ENCODE data around the gene HCRTR1. TPM values are rescaled to one million over a fixed set of nuclear protein-coding genes. Genes with fewer than 3 reads are reported as not detected.

The HCRTR1 gene
- not detected for total RNA-seq

GRCh38 chr1:31617218-31617915 is at the start of gene HCRTR1:
Gene HCRTR1, plus strand, starts transcription at chr1:31617689. Its CDS starts 1,504 bp downstream, at chr1:31619193.
- no peaks in the 10 kb centered on the region for H3K9me3 Mint-ChIP-seq (ENCODE audit: low read depth)
- peaks cover 25% of the 10 kb centered on the region for H3K27me3 Mint-ChIP-seq
- H3K4me1 Mint-ChIP-seq = peaks cover 3% of the 10 kb centered on the region
- intact Hi-C loops (cut with DNase I, micrococcal nuclease) = no loop called here
- no peak for ATAC-seq
- ChIA-PET CTCF (interaction anchor here (0.6 to 2.0 kb wide), 11 partner anchors 8 to 223 kb away, joined by 3 to 12 read pairs (median 5); no protein-coding TSS in a partner anchor), POLR2A (interaction anchor here (0.7 kb wide), 1 partner anchor 454 kb away, joined by 4 read pairs; no protein-coding TSS in a partner anchor)
- H3K27ac Mint-ChIP-seq = no peak within 1 kb of the TSS
- DNase-seq = no peak
- H3K4me3 Mint-ChIP-seq = no peak within 1 kb of the TSS
- no peaks in the 10 kb centered on the region for H3K36me3 Mint-ChIP-seq (ENCODE audit: low read depth)

- Mint-ChIP-seq H3K36me3 (ENCODE audit: low read depth) (no peaks in the 10 kb centered on the region), H3K27ac (no peak overlapping the region), H3K9me3 (ENCODE audit: low read depth) (no peaks in the 10 kb centered on the region), H3K4me3 (no peak overlapping the region), H3K27me3 (no peaks in the 10 kb centered on the region), H3K4me1 (no peaks in the 10 kb centered on the region)
- DNase-seq (no peak), ATAC-seq (no peak)
- intact Hi-C loops (cut with DNase I, micrococcal nuclease) = no loop called here
- CTCF ChIA-PET = interaction anchor here (1.0 kb wide), 1 partner anchor 8 kb away, joined by 3 read pairs; no protein-coding TSS in a partner anchor
- POLR2A ChIA-PET = interaction anchor here (0.6 kb wide), 1 partner anchor 531 kb away, joined by 3 read pairs; no protein-coding TSS in a partner anchor
Observed at GRCh38 chr1:31567956-31568570, 49.4 kb upstream of the HCRTR1 start.

- Mint-ChIP-seq H3K27me3 (no peaks in the 10 kb centered on the region), H3K4me1 (no peaks in the 10 kb centered on the region)
Observed at GRCh38 chr1:31568895-31569595, 48.4 kb upstream of the HCRTR1 start.

GRCh38 chr1:31569596-31570173 is 47.8 kb upstream of the HCRTR1 start:
- POLR2A ChIA-PET = no interaction called here
- Mint-ChIP-seq H3K4me3 (no peak overlapping the region), H3K4me1 (no peaks in the 10 kb centered on the region), H3K27me3 (no peaks in the 10 kb centered on the region), H3K9me3 (ENCODE audit: low read depth) (no peaks in the 10 kb centered on the region), H3K36me3 (ENCODE audit: low read depth) (no peaks in the 10 kb centered on the region), H3K27ac (no peak overlapping the region)
- intact Hi-C loops (cut with DNase I, micrococcal nuclease) = no loop called here
- ATAC-seq (no peak), DNase-seq (no peak)
- CTCF ChIA-PET = interaction anchor here (1.1 to 1.4 kb wide), 2 partner anchors 20 to 31 kb away, joined by 3 to 4 read pairs; no protein-coding TSS in a partner anchor

More at GRCh38 chr1:31568895-31569595, 48.4 kb upstream of the HCRTR1 start:
- POLR2A ChIA-PET = no interaction called here
- Mint-ChIP-seq H3K27ac (no peak overlapping the region), H3K9me3 (ENCODE audit: low read depth) (no peaks in the 10 kb centered on the region), H3K4me3 (no peak overlapping the region), H3K36me3 (ENCODE audit: low read depth) (no peaks in the 10 kb centered on the region)
- intact Hi-C loops (cut with DNase I, micrococcal nuclease) = no loop called here
- ATAC-seq (no peak), DNase-seq (no peak)
- CTCF ChIA-PET = interaction anchor here (1.0 to 1.1 kb wide), 2 partner anchors 9 to 32 kb away, joined by 3 read pairs; no protein-coding TSS in a partner anchor

GRCh38 chr1:31570228-31570627 is 47.3 kb upstream of the HCRTR1 start:
- DNase-seq (no peak), ATAC-seq (no peak)
- Mint-ChIP-seq H3K4me3 (no peak overlapping the region), H3K4me1 (no peaks in the 10 kb centered on the region), H3K9me3 (ENCODE audit: low read depth) (no peaks in the 10 kb centered on the region), H3K27ac (no peak overlapping the region), H3K36me3 (ENCODE audit: low read depth) (no peaks in the 10 kb centered on the region), H3K27me3 (no peaks in the 10 kb centered on the region)
- ChIA-PET CTCF (interaction anchor here (0.7 to 1.4 kb wide), 3 partner anchors 21 to 880 kb away, joined by 3 to 4 read pairs (median 3); no protein-coding TSS in a partner anchor), POLR2A (no interaction called here)
- intact Hi-C loops (cut with DNase I, micrococcal nuclease) = no loop called here

GRCh38 chr1:31570906-31571305 is 46.6 kb upstream of the HCRTR1 start:
- CTCF ChIA-PET = interaction anchor here (0.7 to 1.4 kb wide), 2 partner anchors 21 to 74 kb away, joined by 3 to 4 read pairs; partner anchors contain the start of gene PEF1

GRCh38 chr1:31571340-31572295 is 45.9 kb upstream of the HCRTR1 start:
- Mint-ChIP-seq H3K4me3 (no peak overlapping the region), H3K4me1 (peaks cover 2% of the 10 kb centered on the region), H3K36me3 (ENCODE audit: low read depth) (no peaks in the 10 kb centered on the region), H3K27ac (no peak overlapping the region), H3K27me3 (peaks cover 2% of the 10 kb centered on the region), H3K9me3 (ENCODE audit: low read depth) (no peaks in the 10 kb centered on the region)
- DNase-seq (no peak), ATAC-seq (no peak)
- CTCF ChIA-PET = interaction anchor here (0.7 kb wide), 1 partner anchor 73 kb away, joined by 3 read pairs; the partner anchor contains the start of gene PEF1
- POLR2A ChIA-PET = no interaction called here
- intact Hi-C loops (cut with DNase I, micrococcal nuclease) = no loop called here

More at GRCh38 chr1:31570906-31571305, 46.6 kb upstream of the HCRTR1 start:
- Mint-ChIP-seq H3K36me3 (ENCODE audit: low read depth) (no peaks in the 10 kb centered on the region), H3K27ac (no peak overlapping the region), H3K4me3 (no peak overlapping the region), H3K9me3 (ENCODE audit: low read depth) (no peaks in the 10 kb centered on the region), H3K4me1 (no peaks in the 10 kb centered on the region), H3K27me3 (no peaks in the 10 kb centered on the region)
- POLR2A ChIA-PET = no interaction called here
- intact Hi-C loops (cut with DNase I, micrococcal nuclease) = no loop called here
- ATAC-seq = no peak
- no peak for DNase-seq

GRCh38 chr1:31572323-31573104 is 45.0 kb upstream of the HCRTR1 start:
- no peaks in the 10 kb centered on the region for H3K9me3 Mint-ChIP-seq (ENCODE audit: low read depth)
- peaks cover 4% of the 10 kb centered on the region for H3K27me3 Mint-ChIP-seq
- H3K4me3 Mint-ChIP-seq = no peak overlapping the region
- CTCF ChIA-PET = interaction anchor here (1.5 kb wide), 1 partner anchor 8 kb away, joined by 3 read pairs; no protein-coding TSS in a partner anchor
- H3K27ac Mint-ChIP-seq = no peak overlapping the region
- POLR2A ChIA-PET = no interaction called here
- no peak for DNase-seq
- ATAC-seq = no peak
- no peaks in the 10 kb centered on the region for H3K36me3 Mint-ChIP-seq (ENCODE audit: low read depth)
- H3K4me1 Mint-ChIP-seq = peaks cover 2% of the 10 kb centered on the region
- intact Hi-C loops (cut with DNase I, micrococcal nuclease) = no loop called here

- ChIA-PET CTCF (interaction anchor here (1.5 kb wide), 1 partner anchor 8 kb away, joined by 3 read pairs; no protein-coding TSS in a partner anchor), POLR2A (no interaction called here)
- Mint-ChIP-seq H3K27ac (no peak overlapping the region), H3K4me1 (peaks cover 2% of the 10 kb centered on the region), H3K27me3 (peaks cover 4% of the 10 kb centered on the region), H3K4me3 (no peak overlapping the region), H3K36me3 (ENCODE audit: low read depth) (no peaks in the 10 kb centered on the region), H3K9me3 (ENCODE audit: low read depth) (no peaks in the 10 kb centered on the region)
- no peak for DNase-seq
- no peak for ATAC-seq
- intact Hi-C loops (cut with DNase I, micrococcal nuclease) = no loop called here
Observed at GRCh38 chr1:31573261-31573660, 44.2 kb upstream of the HCRTR1 start.
